Choroid plexus epithelial cell (primary cell): ENCODE data around the gene CASZ1.

ENCODE experiments used
- DNase-seq: peaks from one replicate; pipeline ENCODE4 v3.0.0-alpha.2; 2010; ENCODE audit warnings: low read depth
- H3K4me3 ChIP-seq: 2 replicates; pipeline ENCODE4 v1.5.1; 2011; ENCODE audit warnings: low read depth, mild to moderate bottlenecking, control low read depth, low read length, moderate library complexity
- TF ChIP-seq, protein P1 (sequence below): conservative IDR thresholded peaks from 2 replicates; pipeline ENCODE4 v1.5.1; 2011; ENCODE audit warnings: low read depth, mild to moderate bottlenecking, control low read depth, inconsistent platforms, low read length, moderate library complexity

CASZ1 gene

DNA sequence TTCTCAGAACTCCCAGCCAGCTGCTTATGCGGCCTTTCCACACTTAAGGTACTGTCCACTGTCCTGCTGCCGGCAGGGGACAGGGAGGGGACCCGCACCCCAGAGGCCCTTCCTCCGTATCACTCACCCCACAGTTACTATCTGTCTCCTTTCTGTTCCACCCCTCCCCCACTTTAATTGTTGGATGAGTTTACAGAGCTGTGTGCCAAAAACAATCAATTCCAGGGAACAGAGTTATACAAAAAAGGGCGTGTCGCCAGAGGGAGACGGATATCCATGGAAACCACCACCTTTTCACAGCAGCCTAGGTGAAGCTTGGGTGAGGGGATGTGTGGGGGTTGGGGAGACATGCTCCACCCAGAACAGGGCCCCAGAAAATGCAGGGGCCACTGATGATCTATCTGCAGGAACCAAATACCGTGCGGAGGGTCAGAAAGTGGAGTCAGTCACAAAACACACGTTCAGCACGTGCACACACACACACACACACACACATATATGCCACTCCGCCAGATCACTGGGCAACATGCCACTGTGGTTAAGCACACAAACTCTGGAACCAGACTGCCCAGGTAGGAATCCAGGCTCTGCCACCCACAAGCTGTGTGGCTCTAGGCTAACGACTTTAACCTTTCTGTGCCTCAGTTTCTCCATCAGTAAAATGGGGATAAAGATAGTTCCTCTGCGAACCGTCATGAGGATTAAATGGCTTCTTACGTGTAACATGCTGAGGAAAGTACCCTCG lies 30.5 kb downstream of the CASZ1 start:
- no peak overlapping the region for H3K4me3 ChIP-seq
- TF ChIP-seq, protein P1, sequence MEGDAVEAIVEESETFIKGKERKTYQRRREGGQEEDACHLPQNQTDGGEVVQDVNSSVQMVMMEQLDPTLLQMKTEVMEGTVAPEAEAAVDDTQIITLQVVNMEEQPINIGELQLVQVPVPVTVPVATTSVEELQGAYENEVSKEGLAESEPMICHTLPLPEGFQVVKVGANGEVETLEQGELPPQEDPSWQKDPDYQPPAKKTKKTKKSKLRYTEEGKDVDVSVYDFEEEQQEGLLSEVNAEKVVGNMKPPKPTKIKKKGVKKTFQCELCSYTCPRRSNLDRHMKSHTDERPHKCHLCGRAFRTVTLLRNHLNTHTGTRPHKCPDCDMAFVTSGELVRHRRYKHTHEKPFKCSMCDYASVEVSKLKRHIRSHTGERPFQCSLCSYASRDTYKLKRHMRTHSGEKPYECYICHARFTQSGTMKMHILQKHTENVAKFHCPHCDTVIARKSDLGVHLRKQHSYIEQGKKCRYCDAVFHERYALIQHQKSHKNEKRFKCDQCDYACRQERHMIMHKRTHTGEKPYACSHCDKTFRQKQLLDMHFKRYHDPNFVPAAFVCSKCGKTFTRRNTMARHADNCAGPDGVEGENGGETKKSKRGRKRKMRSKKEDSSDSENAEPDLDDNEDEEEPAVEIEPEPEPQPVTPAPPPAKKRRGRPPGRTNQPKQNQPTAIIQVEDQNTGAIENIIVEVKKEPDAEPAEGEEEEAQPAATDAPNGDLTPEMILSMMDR = no peak
- DNase-seq = no peak

DNA sequence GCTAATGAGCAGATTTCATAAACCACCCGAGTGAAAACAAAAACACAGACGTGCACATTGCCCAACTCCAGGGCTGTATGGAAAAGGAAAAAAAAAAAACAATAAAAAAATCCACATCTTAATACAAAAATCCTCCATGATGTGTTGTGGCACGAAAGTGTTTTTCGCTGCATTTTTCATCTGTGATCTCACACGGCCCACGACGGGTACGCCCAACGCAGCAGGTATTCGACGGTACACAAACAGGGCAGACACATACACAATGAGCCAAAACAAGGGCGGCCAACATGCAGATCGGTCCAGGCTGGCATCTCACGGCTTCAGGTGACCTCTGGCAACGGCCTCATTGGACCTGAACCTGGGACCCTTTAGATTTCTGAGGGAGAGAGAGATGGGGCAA lies 31.1 kb downstream of the CASZ1 start:
- no peak overlapping the region for H3K4me3 ChIP-seq
- no peak for DNase-seq
- TF ChIP-seq, protein P1 = no peak

DNA sequence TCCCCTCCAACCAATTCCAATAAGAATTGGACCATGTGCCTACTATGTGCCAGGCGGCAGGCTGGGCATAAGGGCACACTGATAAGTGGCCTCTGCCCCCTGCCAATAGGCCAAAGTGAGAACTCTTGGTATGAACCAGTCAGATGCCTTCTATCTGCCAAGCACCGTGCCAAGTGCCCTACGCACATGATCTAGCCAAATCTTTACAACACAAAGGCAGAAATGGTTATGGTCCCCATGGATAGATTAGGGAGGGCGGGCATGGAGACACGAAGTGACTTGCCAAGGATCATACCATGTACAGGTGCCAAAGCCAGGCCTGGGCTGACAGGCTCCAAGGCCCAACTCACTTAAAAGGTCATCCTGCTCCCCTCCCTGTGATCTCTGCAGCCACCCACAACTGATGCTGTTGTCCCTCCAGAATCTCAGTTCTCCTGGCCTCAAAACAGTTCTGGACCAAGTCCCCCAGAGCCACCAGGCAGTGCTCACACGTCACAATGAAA lies 32.1 kb downstream of the CASZ1 start:
- TF ChIP-seq, protein P1 = no peak
- H3K4me3 ChIP-seq = no peak overlapping the region
- DNase-seq = no peak

DNA sequence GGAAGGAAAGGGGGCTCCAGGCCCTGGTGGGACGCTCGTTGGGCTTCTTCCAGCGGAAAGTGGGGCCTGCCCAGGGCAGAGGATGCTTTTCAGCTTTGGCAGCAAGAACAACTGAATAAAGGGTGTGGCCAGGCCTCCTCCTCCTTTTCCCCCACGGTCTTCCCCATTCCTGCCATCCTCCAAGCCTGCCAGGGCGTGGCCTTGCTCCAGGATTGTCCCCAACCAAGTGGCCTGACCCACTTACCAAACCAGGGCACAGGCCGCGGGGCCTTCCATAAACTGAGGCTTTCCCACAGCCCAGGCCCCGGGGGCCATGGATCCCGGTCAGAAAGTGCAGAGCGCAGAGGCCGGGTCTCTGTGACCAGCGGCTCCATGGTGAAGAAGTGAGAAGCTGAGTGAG lies 33.6 kb downstream of the CASZ1 start:
- no peak for DNase-seq

DNA sequence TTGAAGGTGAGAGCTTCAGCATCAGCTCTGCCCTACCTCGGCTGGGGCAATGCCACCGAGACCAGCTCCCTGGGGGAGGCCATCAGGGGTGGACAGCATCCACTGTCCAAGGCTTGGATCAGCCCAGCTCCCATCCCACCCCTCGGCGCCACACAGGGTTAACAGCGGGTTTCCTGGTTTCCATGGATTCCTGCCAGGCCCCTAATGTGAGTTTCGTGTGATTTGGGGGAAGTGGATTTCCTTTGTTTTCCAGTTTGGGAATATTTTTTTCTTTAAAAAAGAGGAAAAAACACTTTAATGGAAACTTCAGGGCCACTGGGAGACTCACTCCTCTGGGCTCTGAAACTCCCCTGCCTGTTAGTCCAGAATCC lies 34.3 kb downstream of the CASZ1 start:
- DNase-seq = no peak
- TF ChIP-seq, protein P1 = no peak
- no peak overlapping the region for H3K4me3 ChIP-seq

More for the DNA sequence above, 33.6 kb downstream of the CASZ1 start:
- H3K4me3 ChIP-seq = no peak overlapping the region
- TF ChIP-seq, protein P1 = no peak

DNA sequence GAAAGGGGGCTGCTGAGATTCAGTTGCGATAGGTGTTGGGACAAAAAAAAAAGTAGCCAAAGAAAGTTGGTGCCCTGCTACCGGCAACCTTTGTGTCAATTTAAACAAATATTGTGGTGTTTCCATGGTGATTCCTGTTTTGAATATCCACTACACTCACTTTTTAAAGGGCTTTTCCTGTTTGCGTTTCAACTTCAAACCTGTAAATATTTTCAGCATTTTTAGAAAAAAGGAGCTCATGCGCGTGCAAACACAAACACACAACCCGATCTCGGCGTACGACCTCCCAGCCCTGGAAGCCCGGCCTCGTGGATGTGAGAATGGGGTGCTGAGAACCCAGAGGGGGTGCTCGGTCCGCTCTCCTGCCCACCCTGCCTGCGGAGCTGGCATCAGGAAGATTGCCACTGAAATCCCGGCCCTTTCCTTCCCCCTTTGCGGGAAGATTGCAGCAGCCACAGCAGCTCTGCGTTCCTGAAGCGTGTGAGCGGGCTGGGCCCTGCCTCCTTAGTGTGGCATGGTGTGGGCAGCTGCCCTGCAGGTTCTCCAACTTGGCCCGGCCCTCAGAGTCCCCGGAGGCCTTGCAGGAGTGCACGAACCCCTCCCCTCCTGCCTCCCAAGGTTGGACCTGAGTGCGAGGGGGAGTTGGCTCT lies 34.8 kb downstream of the CASZ1 start:
- H3K4me3 ChIP-seq = no peak overlapping the region
- TF ChIP-seq, protein P1 = no peak
- peak; percentile 14 for DNase-seq
